Motor neuron (in vitro differentiated cells): Measurements from ENCODE around the gene ITPA. TPM values are rescaled to one million over a fixed set of nuclear protein-coding genes. Genes with fewer than 3 reads are reported as not detected.

Experiments
- ATAC-seq, 8 experiments: fragments of 200-7000 bp; cut with Tn5 transposase; replicated peaks in 6 of 8; 2 replicates each; pipeline ENCODE4 v1.8.0; 2021; ENCODE audit warnings: mild to moderate bottlenecking in 8 of 8, moderate library complexity in 8 of 8
- H3K27ac ChIP-seq, 2 donors: fragments of 250-450 bp; sonication (Bioruptor Pico); 2 replicates each; pipeline ENCODE4 v1.9.0; 2021; ENCODE audit warnings: antibody characterized with exemption in 2 of 2, mild to moderate bottlenecking in 2 of 2, moderate library complexity in 1 of 2
- H3K4me1 ChIP-seq, 2 donors: fragments of 250-450 bp; sonication (Bioruptor Pico); replicated peaks in 1 of 2; 2 replicates each; pipeline ENCODE4 v1.6.1; 2021; ENCODE audit warnings: antibody characterized with exemption in 2 of 2, mild to moderate bottlenecking in 2 of 2, moderate library complexity in 1 of 2
- H3K4me3 ChIP-seq, 5 donors: fragments of 250-450 bp; sonication (Bioruptor Pico); 2 replicates each; pipeline ENCODE4 v1.9.0; 2021; ENCODE audit warnings: antibody characterized with exemption in 5 of 5, mild to moderate bottlenecking in 5 of 5, moderate library complexity in 4 of 5
- WGBS, 10 experiments: fragments of 450-650 bp; shearing (Covaris generic); methylation state at CpG; one replicate each; pipeline ENCODE4 v1.0.0; 2022; 5-methylcytosine and 5-hydroxymethylcytosine counted together
- in situ Hi-C, 9 experiments: fragments of 400-800 bp; cut with MboI; loops; one replicate each; pipeline ENCODE4 v1.15.0; 2021; ENCODE audit warnings: low sequenced_read_pairs in 9 of 9, low pct_unique_long_range_greater_than_20kb in 2 of 9; ENCODE audit not compliant: unreplicated experiment in 9 of 9
- total RNA-seq, 8 experiments: library from RNA; unstranded; fragments of 300-600 nt; gene quantifications; 2 replicates each; pipeline versions ENCODE4 v1.2.3 to v1.2.4, GENCODE V29; 2022

The ITPA gene
- total RNA-seq, 8 experiments from 2014 or later = 27.7 to 84.2 (median 45.5) TPM

DNA sequence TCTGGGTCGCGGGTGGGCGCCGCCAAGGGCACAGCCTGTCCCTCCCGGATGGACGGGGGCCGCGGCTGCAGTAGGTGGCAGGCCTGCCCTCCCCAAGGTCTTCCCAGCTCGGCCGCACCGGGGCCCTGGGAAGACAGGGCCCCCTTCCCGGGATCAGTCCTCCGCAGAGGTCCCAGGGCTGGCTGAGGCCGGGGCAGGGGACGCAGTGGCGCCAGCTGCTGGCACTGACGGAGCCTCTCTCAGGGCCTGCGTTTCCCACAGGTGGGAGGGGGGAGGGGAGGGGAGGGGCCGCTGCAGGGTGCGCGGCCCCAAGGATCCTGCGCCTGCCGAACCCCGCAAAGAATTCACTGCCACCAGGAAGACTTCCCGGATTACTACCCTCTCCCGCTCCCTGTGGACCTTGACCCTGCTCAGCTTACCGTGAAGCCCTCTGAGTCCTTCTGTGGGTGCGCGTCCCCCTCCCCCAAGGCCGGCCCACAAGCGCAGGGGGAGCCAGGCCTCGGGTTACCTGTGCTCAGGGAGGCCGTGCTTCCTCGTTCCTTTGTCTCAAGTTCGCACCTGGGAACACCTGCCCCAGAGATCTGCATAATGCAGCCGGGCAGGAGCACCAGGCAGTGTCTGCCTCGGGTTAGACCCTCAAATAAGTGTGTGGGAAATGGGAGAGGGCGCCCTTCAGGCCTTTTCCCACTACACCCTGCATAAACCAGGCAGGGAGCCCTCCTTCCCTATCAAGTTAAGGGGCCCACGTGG lies 41.0 kb upstream of the ITPA start:
- in situ Hi-C loops = no loop called here
- Histone ChIP-seq H3K4me3 (no peak overlapping the region), H3K27ac (no peak overlapping the region), H3K4me1 (peaks cover 2 to 4% of the 10 kb centered on the region in 2 donors)
- WGBS, 10 experiments = 18 to 60% (median 40%) methylated on average over 1 to 10 of the region's 39 CpGs; no CpG with 5 or more reads in 5 of the 10 experiments
- no peak for ATAC-seq

DNA sequence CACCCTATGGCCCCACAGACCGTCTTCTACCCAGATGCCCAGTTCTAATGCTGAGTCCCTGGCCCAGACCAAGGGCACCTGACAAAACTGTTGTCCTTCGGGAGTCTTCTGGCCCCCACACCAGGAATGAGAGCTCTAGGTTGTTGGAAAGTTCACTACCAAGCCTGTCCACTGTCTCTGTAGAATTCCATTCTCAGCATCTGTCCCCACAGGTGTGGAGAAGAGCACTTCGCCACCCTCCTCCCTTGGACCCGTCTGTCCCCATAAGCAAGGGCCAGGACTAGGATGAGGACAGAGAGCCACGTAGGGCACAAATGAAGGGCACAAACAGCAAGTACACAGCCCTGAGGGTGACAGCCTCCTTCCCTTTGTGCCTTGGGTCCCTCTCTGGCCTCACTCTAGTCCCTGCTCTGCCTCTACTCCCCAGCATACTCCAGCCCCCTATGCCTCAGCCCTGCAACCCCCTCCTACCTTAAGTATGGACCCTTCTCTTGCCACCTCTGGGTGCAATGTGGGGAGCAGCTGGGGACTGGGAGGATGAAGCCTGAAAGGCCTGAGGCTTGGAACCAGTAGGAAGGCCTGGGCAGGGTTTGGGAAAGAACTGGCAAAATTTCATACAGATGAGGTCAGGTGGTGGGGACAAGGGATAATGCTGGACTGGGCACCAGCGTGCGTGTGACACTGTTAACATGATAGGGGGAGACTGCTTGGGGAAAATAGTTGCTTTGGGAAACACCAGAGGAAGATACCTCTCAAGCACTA lies 40.3 kb upstream of the ITPA start:
- Histone ChIP-seq H3K27ac (no peak overlapping the region), H3K4me1 (peaks cover 2 to 4% of the 10 kb centered on the region in 2 donors), H3K4me3 (no peak overlapping the region)
- ATAC-seq = no peak
- in situ Hi-C loops = no loop called here
- WGBS, 10 experiments = 60 to 100% (median 85%) methylated on average over 2 to 5 of the region's 7 CpGs; no CpG with 5 or more reads in 4 of the 10 experiments

DNA sequence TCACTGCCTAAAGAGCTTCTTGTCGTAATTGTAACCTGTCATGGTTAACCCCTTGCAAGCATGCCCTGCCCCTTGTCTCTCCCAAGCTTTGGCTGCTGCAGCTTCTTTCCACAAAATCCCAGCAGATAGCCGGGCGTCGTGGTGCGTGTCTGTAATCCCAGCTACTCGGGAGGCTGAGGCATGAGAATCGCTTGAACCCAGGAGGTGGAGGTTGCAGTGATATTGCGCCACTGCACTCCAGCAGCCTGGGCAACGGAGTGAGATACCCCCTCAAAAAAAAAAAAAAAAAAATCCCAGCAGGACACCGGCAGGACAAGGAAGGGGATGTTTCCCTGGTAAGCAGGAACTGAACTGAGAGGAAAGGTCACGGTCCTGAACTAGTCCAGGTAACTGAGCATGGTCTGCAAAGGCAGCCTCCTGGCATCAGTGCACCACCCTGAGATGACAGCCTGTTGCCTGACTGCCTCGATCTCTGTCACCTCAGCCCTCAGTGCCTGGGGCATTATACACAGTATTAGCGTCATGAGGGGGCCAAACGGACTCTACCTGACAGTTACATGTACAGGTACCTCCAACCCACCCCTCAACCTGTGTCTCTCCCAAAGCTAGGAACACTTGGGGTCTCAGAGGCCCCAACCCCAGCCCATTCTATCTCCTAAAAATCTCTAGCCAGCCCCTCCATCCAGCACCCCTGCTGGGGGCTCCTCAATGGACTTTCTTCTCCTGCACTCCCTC lies 37.7 kb upstream of the ITPA start:
- Histone ChIP-seq H3K27ac (no peak overlapping the region), H3K4me3 (no peak overlapping the region), H3K4me1 (peaks cover 2 to 4% of the 10 kb centered on the region in 2 donors)
- ATAC-seq = no peak
- in situ Hi-C loops = no loop called here
- WGBS, 10 experiments = 59 to 100% (median 74%) methylated on average over 1 to 8 of the region's 14 CpGs; no CpG with 5 or more reads in 1 of the 10 experiments

DNA sequence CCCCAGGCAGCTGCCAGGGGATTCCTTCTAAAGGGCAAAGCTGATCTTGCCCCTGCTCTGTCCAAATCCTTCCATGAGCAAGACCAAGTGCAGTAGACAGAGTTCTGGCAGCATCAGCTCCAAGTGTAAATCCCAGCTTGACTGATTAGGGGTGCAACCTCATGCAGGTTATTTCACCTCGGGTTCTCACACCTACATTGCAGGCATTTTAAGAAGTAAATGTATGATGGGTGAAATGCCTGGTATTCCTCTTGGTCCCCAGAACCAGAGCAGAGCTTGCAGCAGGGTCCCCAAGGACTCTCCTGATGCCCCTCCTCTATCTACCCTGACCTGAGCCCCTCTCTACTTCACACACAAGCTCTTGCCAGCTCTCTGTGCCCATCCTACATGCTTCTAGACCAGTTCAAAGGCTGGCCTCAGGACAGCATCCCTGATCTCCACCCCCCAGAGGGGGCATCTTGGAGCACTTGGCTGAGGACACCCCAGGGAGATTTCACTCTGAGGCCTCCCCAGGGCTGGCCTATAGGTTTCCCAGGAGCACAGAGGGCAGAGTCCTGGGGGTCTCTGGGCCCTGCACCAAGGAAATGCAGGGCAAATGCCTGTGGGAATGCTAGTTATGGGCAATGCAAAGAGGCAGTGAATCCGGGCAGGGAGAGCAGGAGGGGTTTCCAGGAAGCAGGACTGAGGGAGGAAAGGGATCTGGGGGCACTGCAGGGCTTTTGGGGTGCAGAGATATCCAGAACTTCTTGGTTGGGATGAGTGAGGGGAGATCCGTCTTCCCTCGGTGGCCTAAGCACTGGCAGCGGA lies 37.0 kb upstream of the ITPA start:
- 0 to 70% methylated on average over 2 of the region's 5 CpGs; no CpG with 5 or more reads in 8 of the 10 experiments for WGBS, 10 experiments
- in situ Hi-C loops = no loop called here
- Histone ChIP-seq H3K27ac (peak overlapping the region; percentile 88 to 92), H3K4me3 (peak overlapping the region; percentile 57 to 93 (median 72)), H3K4me1 (peaks cover 2 to 4% of the 10 kb centered on the region in 2 donors)
- ATAC-seq = no peak

DNA sequence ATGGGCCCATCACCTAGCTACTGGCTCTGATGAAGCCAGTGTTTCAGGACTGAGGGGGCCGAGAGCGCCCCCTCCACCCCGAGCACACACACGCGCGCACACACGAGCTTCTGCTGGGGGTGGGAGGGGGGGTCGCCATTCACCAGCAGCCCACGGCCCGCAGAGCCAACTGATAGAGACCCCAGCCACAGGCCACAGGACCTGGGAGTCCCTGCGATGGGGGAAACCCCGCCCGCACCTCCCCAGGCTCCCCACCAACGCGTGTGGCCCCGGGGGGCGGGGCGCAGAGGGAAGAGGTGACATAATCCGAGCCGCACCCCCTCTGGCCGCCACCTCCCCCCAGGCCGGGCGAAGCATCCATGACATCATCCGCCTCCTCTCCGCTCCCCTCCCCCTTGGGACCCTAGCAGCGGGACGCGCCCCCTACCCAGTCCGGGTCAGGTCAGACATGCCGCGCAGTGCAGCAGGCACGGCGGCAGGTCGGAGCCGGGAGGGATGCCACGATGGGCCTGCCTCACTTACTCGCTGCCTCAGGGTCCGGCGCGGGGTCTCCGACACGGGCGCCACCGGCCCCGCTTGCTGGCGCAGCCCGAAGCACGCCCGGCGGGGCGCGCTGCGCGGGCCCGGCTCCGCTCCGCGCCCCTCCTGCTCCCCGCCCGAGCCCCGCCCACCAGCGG lies 36.2 kb upstream of the ITPA start, which contains the start of gene LZTS3:
Gene LZTS3 (minus strand): TSS at position 617 of the 677 bp plus-strand sequence. CDS start 6,386 bp downstream, outside the sequence.
- ATAC-seq = peak; percentile 79 to 88 (median 86)
- WGBS, 10 experiments = no CpG with 5 or more reads among the region's 62 CpGs
- peaks cover 2 to 4% of the 10 kb centered on the region in 2 donors for H3K4me1 ChIP-seq
- in situ Hi-C loops = no loop called here
- H3K4me3 ChIP-seq = peak within 1 kb of the TSS; percentile 57 to 93 (median 72)
- peak within 1 kb of the TSS; percentile 88 to 92 for H3K27ac ChIP-seq

DNA sequence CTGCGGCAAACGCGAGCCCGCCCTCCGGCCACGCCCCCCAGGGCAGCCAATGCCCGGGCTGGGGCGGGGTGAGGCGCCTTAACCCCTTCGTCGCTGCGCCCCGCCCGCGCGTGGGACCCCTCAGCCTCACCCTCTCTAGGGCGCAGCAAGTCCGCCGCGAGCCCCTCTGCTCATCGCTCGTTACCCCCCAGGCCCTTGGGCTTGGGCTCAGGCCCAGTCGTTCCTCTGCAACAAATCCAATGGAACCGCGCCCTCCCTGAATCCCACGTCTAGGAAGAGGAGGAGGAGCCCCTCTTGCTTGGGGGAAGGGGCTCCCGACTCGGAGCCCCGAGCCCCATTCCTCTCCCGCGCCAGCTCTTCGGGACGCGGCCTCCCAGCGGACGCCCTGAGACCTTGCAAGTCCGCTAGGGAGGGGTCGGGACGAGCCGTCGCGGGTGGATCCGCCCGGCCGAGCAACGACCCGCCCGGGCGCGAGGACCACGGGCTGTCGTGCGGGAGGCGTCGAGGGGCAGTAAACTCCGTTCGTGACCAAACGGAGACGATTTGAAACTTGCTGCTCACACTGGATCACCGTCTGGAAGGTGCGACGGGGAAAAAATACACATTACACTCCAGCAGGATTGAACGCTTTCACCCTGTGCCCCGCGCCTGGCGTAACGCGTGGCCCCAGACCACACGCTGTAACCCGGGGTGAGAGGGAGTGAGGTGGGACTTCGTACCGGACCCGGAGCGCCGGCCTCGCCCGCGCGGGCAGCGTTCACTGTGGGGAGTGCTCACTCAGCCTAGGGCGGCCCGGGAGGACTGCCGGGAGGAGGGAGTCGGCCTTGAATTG lies 35.5 kb upstream of the ITPA start:
- peak overlapping the region in 1 of 2 donors; percentile 88 for H3K27ac ChIP-seq
- 0 to 2% (median 0%) methylated on average over 1 to 31 of the region's 84 CpGs; no CpG with 5 or more reads in 3 of the 10 experiments for WGBS, 10 experiments
- peak overlapping the region; percentile 57 to 93 (median 72) for H3K4me3 ChIP-seq
- peaks cover 2 to 4% of the 10 kb centered on the region in 2 donors for H3K4me1 ChIP-seq
- peak; percentile 31 to 67 (median 41) for ATAC-seq
- in situ Hi-C loops = no loop called here

DNA sequence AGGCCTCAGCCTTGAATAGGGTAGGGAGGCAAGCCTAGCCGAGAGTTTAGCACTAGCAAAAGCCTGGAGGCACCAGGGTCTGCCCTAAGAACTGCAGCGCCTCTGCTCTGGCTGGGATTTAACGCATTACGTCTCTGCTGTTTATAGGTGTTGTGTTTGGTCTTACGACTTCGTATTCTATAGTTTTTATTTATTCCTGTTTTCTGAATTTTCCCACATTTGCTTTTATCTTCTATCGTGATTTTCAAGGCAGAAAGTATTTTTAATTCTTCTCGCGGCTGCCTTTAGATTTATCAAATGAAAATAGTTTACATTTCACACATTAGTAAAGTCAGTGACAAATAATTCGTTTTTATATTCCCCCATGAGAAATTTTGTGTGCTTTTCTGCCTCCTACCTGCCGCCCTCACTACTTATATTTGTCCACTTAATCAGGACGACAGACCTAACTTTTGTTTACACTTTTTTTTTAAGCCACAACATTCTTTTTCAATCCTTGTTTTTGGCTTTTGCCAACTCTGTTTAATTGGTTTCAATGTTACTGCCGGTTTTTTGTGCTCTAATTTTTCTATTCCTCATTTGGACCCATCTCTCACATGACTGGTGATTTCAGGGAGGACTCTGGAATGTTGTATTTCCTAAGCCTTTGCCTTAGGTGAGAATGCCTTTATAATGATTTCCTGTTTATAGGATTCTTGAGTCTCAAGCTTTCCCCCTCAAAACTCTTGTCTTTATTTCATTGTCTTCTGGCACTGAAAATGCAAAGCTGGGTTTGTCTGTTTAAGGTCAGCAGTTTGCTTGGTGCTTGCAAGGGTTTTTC lies 34.6 kb upstream of the ITPA start:
- ATAC-seq = peak in 1 of 8 experiments; percentile 42
- in situ Hi-C loops = no loop called here
- 6 to 26% (median 16%) methylated on average over 3 to 13 of the region's 13 CpGs for WGBS, 10 experiments
- Histone ChIP-seq H3K4me3 (peak overlapping the region; percentile 57 to 93 (median 72)), H3K4me1 (peaks cover 2 to 4% of the 10 kb centered on the region in 2 donors), H3K27ac (no peak overlapping the region)

DNA sequence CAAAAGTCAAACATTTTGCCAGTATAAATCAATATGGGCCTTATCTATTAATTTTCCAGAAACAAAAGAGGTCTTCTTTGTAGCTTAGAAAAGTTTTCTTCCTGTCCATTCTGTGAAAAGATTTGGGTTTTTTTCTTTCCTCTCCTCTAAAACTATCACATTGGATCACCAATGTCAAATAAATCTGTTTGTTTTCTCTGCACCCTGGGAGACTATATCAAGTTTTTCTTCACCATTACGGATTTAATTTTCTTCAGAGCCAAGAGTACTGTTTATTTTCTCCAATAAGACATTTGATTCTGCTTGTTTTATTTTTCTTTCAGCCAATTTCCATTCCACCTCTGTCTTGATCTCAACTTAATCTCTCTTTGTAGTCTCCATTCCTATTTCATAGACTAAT lies 34.0 kb upstream of the ITPA start:
- 10 to 67% (median 45%) methylated on average over 1 of the region's 1 CpG for WGBS, 10 experiments
- Histone ChIP-seq H3K27ac (no peak overlapping the region), H3K4me3 (peak overlapping the region in 1 of 5 donors; percentile 93), H3K4me1 (peaks cover 2 to 4% of the 10 kb centered on the region in 2 donors)
- in situ Hi-C loops = no loop called here
- no peak for ATAC-seq

DNA sequence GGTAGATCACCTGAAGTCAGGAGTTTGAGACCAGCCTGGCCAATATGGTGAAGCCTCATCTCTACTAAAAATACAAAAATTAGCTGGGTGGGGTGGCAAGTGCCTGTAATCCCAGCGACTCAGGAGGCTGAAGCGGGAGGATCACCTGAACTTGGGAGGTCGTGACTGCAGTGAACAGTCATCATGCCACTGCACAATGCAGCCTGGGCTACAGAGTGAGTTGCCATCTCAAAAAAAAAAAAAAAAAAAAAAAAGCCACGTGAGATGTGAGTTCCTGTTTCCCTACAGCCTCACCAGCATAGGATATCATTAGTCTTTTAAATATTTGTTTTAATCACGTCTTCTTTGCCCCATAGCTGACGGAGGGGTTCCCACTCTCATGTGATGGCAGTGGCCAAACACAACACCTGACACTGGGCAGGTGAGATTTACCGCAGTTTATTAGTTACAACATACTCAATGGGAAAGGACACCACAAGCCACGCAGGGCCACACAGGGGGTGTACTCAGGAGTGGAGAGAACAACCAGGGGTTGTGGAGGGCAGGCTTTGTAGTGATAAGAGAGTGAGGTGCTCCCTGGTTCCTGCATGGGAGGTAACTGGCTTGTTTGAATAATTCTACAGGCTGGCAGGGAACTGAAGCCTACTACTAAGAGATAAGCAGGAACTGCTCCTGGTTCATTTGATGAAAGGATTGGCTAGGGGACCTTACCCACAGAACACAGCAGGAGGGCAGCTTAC lies 31.4 kb upstream of the ITPA start:
- Histone ChIP-seq H3K27ac (no peak overlapping the region), H3K4me3 (no peak overlapping the region), H3K4me1 (no peaks in the 10 kb centered on the region)
- in situ Hi-C loops = no loop called here
- WGBS, 10 experiments = 80 to 100% (median 97%) methylated on average over 1 to 7 of the region's 8 CpGs; no CpG with 5 or more reads in 2 of the 10 experiments
- ATAC-seq = no peak

DNA sequence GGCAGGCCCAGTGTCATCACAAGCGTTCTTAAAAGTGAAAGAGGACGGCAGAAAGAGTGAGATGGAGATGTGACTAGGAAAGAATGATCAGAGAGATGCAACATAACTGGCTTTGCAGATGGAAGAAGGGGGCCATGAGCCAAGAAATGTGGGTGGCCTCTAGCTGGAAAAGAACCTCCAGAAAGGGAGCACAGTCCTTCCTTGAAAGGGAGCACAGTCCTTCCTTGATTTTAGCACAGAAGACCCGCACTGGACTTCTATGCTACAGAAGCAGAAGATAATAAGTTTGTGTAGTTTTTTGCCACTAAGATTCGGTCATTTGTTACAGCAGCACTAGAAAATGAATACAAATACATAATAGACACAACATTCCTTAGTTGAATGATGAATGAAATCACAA lies 29.0 kb upstream of the ITPA start:
- in situ Hi-C loops = no loop called here
- ATAC-seq = no peak
- no peaks in the 10 kb centered on the region for H3K4me1 ChIP-seq
- H3K27ac ChIP-seq = no peak overlapping the region
- H3K4me3 ChIP-seq = no peak overlapping the region
- 58 to 100% (median 76%) methylated on average over 1 to 4 of the region's 4 CpGs for WGBS, 10 experiments
